RWPE1 (cell line): ENCODE results near the gene VMP1.

Experiments used
- CTCF ChIA-PET: fragments of 350-600 bp; sonication (Branson Sonifier 250); formaldehyde crosslinking; extraction: SDS; loops from one replicate; lab custom pipeline; 2021; lab: Yijun Ruan, JAX
- POLR2A ChIA-PET: fragments of 400-600 bp; formaldehyde crosslinking; extraction: SDS; loops from one replicate; lab custom pipeline; 2020; ENCODE audit warnings: antibody characterized with exemption; ENCODE audit not compliant: low non-redundant PET; lab: Yijun Ruan, JAX
- DNase-seq: peaks from one replicate; pipeline ENCODE4 v3.0.0; 2012; ENCODE audit warnings: low spot score
- H3K27ac ChIP-seq: fragments of 450-650 bp; 2 replicates; pipeline ENCODE4 v1.5.1; 2017
- TF ChIP-seq, protein P1 (sequence below): fragments of 450-650 bp; conservative IDR thresholded peaks from 2 replicates; pipeline ENCODE4 v1.5.1; 2017; ENCODE audit warnings: low read depth, mild to moderate bottlenecking

Gene VMP1

DNA sequence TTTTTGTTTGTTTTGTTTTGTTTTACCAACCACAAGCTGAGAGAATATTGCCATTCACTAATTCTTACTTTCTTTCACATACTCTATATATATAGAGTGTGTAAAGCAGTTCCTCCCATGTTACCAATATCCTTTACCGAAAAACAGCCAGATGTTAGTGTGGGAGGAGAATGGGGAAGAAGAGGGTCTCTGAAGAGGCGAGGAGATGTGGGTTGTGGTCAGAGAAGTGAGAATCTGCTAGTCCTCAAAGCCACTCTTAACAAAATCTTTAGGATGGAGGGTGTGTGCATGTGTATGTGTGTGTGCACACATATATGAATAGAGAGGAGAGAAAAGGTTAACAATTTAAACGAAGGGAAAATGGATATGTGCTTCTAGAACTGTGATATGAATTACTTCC, 104.7 kb downstream of the VMP1 start:
- ChIA-PET CTCF (no interaction called here), POLR2A (no interaction called here)
- H3K27ac ChIP-seq, result no peak overlapping the region
- TF ChIP-seq, protein P1, sequence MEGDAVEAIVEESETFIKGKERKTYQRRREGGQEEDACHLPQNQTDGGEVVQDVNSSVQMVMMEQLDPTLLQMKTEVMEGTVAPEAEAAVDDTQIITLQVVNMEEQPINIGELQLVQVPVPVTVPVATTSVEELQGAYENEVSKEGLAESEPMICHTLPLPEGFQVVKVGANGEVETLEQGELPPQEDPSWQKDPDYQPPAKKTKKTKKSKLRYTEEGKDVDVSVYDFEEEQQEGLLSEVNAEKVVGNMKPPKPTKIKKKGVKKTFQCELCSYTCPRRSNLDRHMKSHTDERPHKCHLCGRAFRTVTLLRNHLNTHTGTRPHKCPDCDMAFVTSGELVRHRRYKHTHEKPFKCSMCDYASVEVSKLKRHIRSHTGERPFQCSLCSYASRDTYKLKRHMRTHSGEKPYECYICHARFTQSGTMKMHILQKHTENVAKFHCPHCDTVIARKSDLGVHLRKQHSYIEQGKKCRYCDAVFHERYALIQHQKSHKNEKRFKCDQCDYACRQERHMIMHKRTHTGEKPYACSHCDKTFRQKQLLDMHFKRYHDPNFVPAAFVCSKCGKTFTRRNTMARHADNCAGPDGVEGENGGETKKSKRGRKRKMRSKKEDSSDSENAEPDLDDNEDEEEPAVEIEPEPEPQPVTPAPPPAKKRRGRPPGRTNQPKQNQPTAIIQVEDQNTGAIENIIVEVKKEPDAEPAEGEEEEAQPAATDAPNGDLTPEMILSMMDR, result no peak
- no peak for DNase-seq

DNA sequence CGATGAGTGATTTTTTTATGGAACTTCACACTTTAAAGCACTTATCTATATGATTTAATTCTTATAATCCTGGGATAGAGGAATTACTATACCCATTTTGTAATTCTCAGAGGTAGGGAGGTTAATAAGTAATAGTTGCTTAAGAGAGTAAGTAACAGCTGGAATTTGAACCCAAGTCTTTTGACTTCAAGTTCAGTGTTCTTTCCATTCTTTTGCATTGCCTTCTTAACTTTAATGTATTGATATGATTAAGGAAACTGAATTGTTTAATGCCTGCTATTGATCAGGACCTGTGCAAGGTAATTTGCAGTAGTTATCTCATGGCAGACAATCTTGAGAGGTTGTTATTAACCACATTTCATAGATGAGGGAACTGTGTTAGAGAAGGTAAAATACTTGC, 106.8 kb downstream of the VMP1 start:
- no peak overlapping the region for H3K27ac ChIP-seq
- TF ChIP-seq, protein P1, result no peak
- CTCF ChIA-PET, result interaction anchor here (0.6 kb wide), 1 partner anchor 798 kb away, joined by 3 read pairs; no protein-coding TSS in a partner anchor
- no peak for DNase-seq
- POLR2A ChIA-PET, result no interaction called here

DNA sequence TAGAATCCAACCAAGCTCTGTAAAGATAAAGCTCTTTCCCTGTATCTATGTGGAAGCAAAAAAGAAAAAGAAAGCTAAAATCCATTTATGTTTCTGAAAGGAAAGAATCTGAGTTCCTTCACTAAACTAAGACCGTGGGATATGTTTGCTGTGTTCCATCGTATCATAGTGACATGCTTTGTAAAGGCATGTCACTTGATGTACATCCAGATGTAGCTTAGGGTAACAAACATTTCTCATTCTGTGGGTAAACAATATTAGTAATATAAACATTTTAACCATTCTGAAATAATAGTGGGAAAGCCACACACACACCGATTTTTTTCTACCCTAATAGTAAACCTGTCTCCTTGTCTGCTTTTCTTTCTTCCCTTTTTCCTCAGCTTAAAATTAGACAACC, 107.2 kb downstream of the VMP1 start:
- no peak for DNase-seq
- no peak overlapping the region for H3K27ac ChIP-seq
- ChIA-PET CTCF (interaction anchor here (0.6 kb wide), 1 partner anchor 798 kb away, joined by 3 read pairs; no protein-coding TSS in a partner anchor), POLR2A (no interaction called here)
- TF ChIP-seq, protein P1, result no peak

DNA sequence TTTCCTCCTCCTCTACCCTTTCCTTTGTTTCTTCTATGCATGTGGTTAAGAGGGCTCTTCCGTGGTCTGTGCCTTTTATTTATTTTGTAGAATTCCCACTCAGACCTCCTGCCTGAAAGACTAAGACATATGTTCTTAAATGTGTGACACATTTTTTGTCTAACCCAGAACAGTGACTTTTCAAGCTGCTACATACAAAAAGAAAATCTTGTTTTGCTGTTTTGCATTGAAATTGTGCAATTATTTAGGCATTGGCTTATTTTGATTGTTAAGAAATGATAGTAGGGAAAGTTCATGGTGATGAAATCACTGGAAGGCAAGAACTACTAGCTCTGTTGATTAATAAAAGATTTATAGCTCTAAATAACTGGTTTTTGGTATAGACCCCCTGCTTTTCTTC, 108.5 kb downstream of the VMP1 start:
- no peak for DNase-seq
- no peak overlapping the region for H3K27ac ChIP-seq
- ChIA-PET CTCF (interaction anchor here (0.6 kb wide), 1 partner anchor 11 kb away, joined by 3 read pairs; no protein-coding TSS in a partner anchor), POLR2A (no interaction called here)
- TF ChIP-seq, protein P1, result no peak

DNA sequence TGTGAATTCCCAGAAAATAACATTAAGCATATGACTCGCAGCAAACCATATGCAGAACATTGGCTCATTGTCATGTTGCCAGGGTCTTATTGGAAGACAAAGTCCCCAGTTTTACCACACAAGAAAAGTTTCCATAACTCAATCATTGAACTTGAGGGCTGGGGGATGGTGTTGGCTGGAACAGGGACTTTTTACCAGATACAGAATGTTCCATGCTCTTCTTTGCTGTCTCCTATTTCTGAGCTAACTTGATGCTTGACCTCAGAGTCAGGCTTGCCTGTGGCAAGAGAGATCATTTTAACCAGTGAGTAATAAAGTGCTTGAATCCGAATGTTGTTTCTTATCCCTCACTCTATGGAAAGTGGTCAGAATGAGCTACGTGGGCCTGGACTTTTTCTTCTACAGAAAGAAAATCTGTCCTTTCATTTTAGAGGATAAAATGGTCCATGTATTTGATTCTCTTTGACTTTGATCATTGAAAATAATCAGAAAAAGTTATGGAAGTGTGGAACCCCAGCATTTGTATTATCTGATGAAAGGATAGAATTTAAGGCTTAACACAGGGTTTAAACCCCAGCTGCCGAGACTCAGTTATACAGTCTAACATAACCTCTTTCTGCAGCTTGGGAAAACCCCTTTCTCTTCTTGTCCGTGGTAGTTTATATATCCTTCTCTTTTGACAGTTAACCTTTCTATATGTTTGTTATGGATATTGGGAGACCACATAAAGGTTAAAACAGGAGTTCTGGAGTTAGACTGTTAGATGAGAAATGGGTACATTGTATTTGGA, 118.3 kb downstream of the VMP1 start:
- TF ChIP-seq, protein P1, result no peak
- CTCF ChIA-PET, result no interaction called here
- H3K27ac ChIP-seq, result no peak overlapping the region
- no peak for DNase-seq
- POLR2A ChIA-PET, result no interaction called here

DNA sequence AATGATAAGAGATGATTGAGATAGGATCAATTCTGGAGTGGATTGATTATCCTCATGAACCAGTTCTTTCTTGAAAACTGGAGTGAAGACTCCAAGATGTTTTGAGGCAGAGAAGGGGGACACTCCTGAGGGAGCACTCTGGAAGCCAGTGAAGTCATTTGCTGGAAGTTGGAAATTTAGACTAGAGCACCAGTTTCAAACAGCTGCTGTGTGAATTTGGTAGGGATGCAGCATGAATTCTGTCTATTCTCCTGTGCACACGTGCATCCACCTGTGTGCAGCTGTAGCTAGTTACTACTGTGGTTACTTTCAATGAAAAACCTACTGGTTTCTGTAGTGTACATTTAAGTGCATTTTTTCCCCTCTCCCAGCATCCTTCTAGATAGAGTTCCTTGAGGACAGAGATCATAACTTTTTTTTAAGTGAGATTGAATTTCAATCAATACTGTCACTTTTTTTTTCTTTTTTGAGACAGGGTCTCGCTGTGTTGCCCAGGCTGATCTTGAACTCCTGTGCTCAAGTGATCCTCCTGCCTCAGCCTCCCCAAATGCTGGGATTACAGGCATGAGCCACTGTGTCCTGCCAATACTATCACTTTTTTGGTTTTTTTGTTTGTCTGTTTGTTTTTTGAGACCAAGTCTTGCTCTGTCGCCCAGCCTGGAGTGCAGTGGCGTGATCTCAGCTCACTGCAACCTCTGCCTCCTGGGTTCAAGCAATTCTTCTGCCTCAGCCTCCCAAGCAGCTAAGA, 119.4 kb downstream of the VMP1 start:
- peak overlapping the region; percentile 65 for H3K27ac ChIP-seq
- TF ChIP-seq, protein P1, result no peak
- ChIA-PET CTCF (interaction anchor here (0.6 to 1.5 kb wide), 3 partner anchors 11 to 74 kb away, joined by 3 to 5 read pairs (median 4); no protein-coding TSS in a partner anchor), POLR2A (no interaction called here)
- DNase-seq, result no peak
